ENCODE data around the gene ACBD6. TPM values are rescaled to one million over a fixed set of nuclear protein-coding genes. Genes with fewer than 3 reads are reported as not detected.

ACBD6 gene
- total and polyA plus RNA-seq, 9 donors = 31.0 to 56.0 (median 42.7) TPM

GRCh38 chr1:180267211-180267561 is 235.2 kb downstream of the ACBD6 start:
- WGBS, 3 donors = 92 to 97% (median 92%) methylated on average over 11 to 12 of the region's 12 CpGs
- intact Hi-C loops (cut with DNase I) = no loop called here
- H3K27me3 ChIP-seq = no peaks in the 10 kb centered on the region
- no peaks in the 10 kb centered on the region for H3K36me3 ChIP-seq
- H3K9me3 ChIP-seq = no peaks in the 10 kb centered on the region
- H3K27ac ChIP-seq = no peak overlapping the region
- TF ChIP-seq POLR2A (IDR thresholded peaks at IDR 0.05) (no peak), EP300 (IDR thresholded peaks at IDR 0.05) (no peak)
- TF ChIP-seq, protein P1, sequence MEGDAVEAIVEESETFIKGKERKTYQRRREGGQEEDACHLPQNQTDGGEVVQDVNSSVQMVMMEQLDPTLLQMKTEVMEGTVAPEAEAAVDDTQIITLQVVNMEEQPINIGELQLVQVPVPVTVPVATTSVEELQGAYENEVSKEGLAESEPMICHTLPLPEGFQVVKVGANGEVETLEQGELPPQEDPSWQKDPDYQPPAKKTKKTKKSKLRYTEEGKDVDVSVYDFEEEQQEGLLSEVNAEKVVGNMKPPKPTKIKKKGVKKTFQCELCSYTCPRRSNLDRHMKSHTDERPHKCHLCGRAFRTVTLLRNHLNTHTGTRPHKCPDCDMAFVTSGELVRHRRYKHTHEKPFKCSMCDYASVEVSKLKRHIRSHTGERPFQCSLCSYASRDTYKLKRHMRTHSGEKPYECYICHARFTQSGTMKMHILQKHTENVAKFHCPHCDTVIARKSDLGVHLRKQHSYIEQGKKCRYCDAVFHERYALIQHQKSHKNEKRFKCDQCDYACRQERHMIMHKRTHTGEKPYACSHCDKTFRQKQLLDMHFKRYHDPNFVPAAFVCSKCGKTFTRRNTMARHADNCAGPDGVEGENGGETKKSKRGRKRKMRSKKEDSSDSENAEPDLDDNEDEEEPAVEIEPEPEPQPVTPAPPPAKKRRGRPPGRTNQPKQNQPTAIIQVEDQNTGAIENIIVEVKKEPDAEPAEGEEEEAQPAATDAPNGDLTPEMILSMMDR (IDR thresholded peaks at IDR 0.05) = no peak
- peaks cover 5% of the 10 kb centered on the region for H3K4me1 ChIP-seq (ENCODE audit: insufficient read depth)
- no peak for DNase-seq
- no peak overlapping the region for H3K4me3 ChIP-seq

DNA sequence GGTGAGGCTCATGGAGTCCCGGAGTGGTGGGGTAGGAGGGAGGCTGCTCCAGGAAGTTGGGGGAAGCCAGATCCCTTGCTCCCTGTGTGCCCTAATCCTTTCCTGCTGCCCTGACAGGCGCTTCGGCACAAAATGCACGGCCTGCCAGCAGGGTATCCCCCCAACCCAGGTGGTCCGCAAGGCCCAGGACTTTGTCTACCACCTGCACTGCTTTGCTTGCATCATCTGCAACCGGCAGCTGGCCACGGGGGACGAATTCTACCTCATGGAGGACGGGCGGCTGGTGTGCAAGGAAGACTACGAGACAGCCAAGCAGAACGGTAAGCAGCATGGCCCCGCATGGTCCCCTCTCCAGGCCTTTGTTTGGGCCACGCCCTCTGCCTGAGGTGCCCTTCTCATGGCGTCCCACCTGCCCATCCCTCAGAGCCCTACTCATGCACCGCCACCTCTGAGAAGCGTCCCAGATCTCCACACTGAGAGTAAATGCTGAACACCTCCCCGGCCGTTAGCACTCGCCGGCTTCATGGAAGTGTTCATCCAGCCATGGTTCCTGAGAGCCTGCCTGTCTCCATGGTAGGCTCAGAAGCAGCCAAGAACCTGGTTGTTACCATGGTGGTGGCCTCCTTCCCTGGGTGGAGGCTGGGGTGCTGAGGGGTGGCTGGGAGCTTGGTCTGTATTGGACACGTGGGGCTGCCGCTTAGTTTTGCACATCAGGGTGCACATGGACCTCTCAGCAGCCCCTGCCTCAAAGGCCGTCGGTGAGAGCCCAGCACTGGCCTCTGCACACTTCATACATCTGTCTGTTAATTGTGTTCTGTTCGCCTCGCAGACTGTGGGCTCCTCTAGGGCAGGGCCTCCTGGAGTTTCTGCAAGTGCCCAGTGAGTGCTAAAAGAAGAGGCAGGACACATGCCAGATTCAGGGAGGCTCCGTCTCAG is 235.8 kb downstream of the ACBD6 start:
- H3K9me3 ChIP-seq = no peaks in the 10 kb centered on the region
- no peak for DNase-seq
- 88 to 91% (median 89%) methylated on average over 28 of the region's 28 CpGs for WGBS, 3 donors

GRCh38 chr1:180265871-180266270 is 236.5 kb downstream of the ACBD6 start:
- no peak for DNase-seq
- H3K4me1 ChIP-seq (ENCODE audit: insufficient read depth) = no peaks in the 10 kb centered on the region
- H3K4me3 ChIP-seq = no peak overlapping the region
- H3K27me3 ChIP-seq = no peaks in the 10 kb centered on the region
- TF ChIP-seq POLR2A (IDR thresholded peaks at IDR 0.05) = no peak
- TF ChIP-seq EP300 (IDR thresholded peaks at IDR 0.05) = no peak
- TF ChIP-seq, protein P1 (IDR thresholded peaks at IDR 0.05) = no peak
- no peaks in the 10 kb centered on the region for H3K9me3 ChIP-seq
- WGBS, 3 donors = 45 to 66% (median 46%) methylated on average over 4 of the region's 4 CpGs
- no peak overlapping the region for H3K27ac ChIP-seq
- intact Hi-C loops (cut with DNase I) = no loop called here
- no peaks in the 10 kb centered on the region for H3K36me3 ChIP-seq

More for the DNA sequence above, 235.8 kb downstream of the ACBD6 start:
- TF ChIP-seq EP300 (IDR thresholded peaks at IDR 0.05) = no peak
- no peak for TF ChIP-seq POLR2A (IDR thresholded peaks at IDR 0.05)
- TF ChIP-seq, protein P1 (IDR thresholded peaks at IDR 0.05) = no peak
- Histone ChIP-seq H3K4me1 (ENCODE audit: insufficient read depth) (peaks cover 5% of the 10 kb centered on the region), H3K36me3 (no peaks in the 10 kb centered on the region), H3K4me3 (no peak overlapping the region), H3K27ac (no peak overlapping the region), H3K27me3 (no peaks in the 10 kb centered on the region)
- intact Hi-C loops (cut with DNase I) = no loop called here

- no peaks in the 10 kb centered on the region for H3K4me1 ChIP-seq (ENCODE audit: insufficient read depth)
- DNase-seq = no peak
- whole genome bisulfite sequencing, 3 donors = 46 to 70% (median 48%) methylated on average over 9 of the region's 9 CpGs
- no peak overlapping the region for H3K27ac ChIP-seq
- no peaks in the 10 kb centered on the region for H3K36me3 ChIP-seq
- H3K9me3 ChIP-seq = no peaks in the 10 kb centered on the region
- no peak overlapping the region for H3K4me3 ChIP-seq
- no peak for TF ChIP-seq EP300 (IDR thresholded peaks at IDR 0.05)
- TF ChIP-seq, protein P1 (IDR thresholded peaks at IDR 0.05) = no peak
- TF ChIP-seq POLR2A (IDR thresholded peaks at IDR 0.05) = no peak
- intact Hi-C loops (cut with DNase I) = no loop called here
- H3K27me3 ChIP-seq = no peaks in the 10 kb centered on the region
Observed at GRCh38 chr1:180265201-180265600, 237.2 kb downstream of the ACBD6 start.
